SK-N-SH (cell line): ENCODE measurements around the gene PTK6. TPM values are rescaled to one million over a fixed set of nuclear protein-coding genes. Genes with fewer than 3 reads are reported as not detected.

Experiments
- CTCF ChIA-PET: fragments of 300-600, 350-600 bp; formaldehyde crosslinking; extraction: SDS; loops from one replicate; lab custom pipeline; 2021; lab: Yijun Ruan, JAX
- POLR2A ChIA-PET: fragments of 350-600 bp; sonication (Branson Sonifier 250); formaldehyde crosslinking; extraction: SDS; loops from one replicate; lab custom pipeline; 2020; ENCODE audit warnings: antibody characterized with exemption, inconsistent platforms; lab: Yijun Ruan, JAX
- DNase-seq: peaks from one replicate; pipeline ENCODE4 v3.0.0; 2012
- H2AFZ ChIP-seq: fragments of 200-600 bp; sonication (generic); 2 replicates; pipeline ENCODE4 v1.8.1; 2016; ENCODE audit warnings: antibody characterized with exemption, mild to moderate bottlenecking, low read depth
- H3F3A ChIP-seq: fragments of 200-600 bp; sonication (generic); replicated peaks from 2 replicates; pipeline ENCODE3; 2016; ENCODE audit warnings: antibody characterized with exemption, mild to moderate bottlenecking; ENCODE audit not compliant: insufficient read depth
- H3K27ac ChIP-seq, 2 experiments: fragments of 200-500 bp in 1 of 2; fragments of 200-600 bp in 1 of 2; sonication (Bioruptor generic) in 1 of 2; sonication (generic), shearing (Covaris generic) in 1 of 2; 2 replicates each; pipeline versions ENCODE4 v1.5.1 to v1.6.1; 2014 to 2016; ENCODE audit warnings: low read depth in 2 of 2, inconsistent platforms in 1 of 2, low read length in 1 of 2, mild to moderate bottlenecking in 1 of 2, mixed read lengths in 1 of 2
- H3K27me3 ChIP-seq: fragments of 200-600 bp; sonication (generic), shearing (Covaris generic); 2 replicates; pipeline ENCODE4 v1.6.1; 2016; ENCODE audit warnings: mixed run types; ENCODE audit not compliant: insufficient read depth
- H3K36me3 ChIP-seq, 2 experiments: fragments of 200-500 bp in 1 of 2; fragments of 200-600 bp in 1 of 2; sonication (Bioruptor generic) in 1 of 2; sonication (generic) in 1 of 2; replicated peaks in 1 of 2; 2 replicates each; pipeline versions ENCODE3 to v1.5.1; 2014 to 2016; ENCODE audit warnings: low read length in 1 of 2, mild to moderate bottlenecking in 1 of 2; ENCODE audit not compliant: insufficient read depth in 2 of 2, control insufficient read depth in 1 of 2
- H3K4me1 ChIP-seq, 2 experiments: fragments of 200-500 bp in 1 of 2; fragments of 200-600 bp in 1 of 2; sonication (Bioruptor generic) in 1 of 2; sonication (generic), shearing (Covaris generic) in 1 of 2; 2 replicates each; pipeline versions ENCODE4 v1.5.1 to v1.6.1; 2014 to 2016; ENCODE audit warnings: low read depth in 1 of 2, low read length in 1 of 2, mixed run types in 1 of 2; ENCODE audit not compliant: insufficient read depth in 2 of 2, control insufficient read depth in 1 of 2
- H3K4me2 ChIP-seq: fragments of 200-600 bp; sonication (generic), shearing (Covaris generic); 2 replicates; pipeline ENCODE4 v1.6.1; 2017; ENCODE audit warnings: mixed run types
- H3K4me3 ChIP-seq, 2 experiments: fragments of 200-500 bp in 1 of 2; fragments of 200-600 bp in 1 of 2; sonication (Bioruptor generic) in 1 of 2; sonication (generic), shearing (Covaris generic) in 1 of 2; 2 replicates each; pipeline versions ENCODE4 v1.5.1 to v1.8.1; 2014 to 2016; ENCODE audit warnings: low read depth in 2 of 2, inconsistent platforms in 1 of 2, low read length in 1 of 2, mild to moderate bottlenecking in 1 of 2, mixed read lengths in 1 of 2, moderate library complexity in 1 of 2
- H3K79me2 ChIP-seq: fragments of 200-600 bp; sonication (generic); 2 replicates; pipeline ENCODE4 v1.8.1; 2017; ENCODE audit warnings: mild to moderate bottlenecking; ENCODE audit not compliant: insufficient read depth
- H3K9ac ChIP-seq: fragments of 200-600 bp; sonication (generic); 2 replicates; pipeline ENCODE4 v1.6.1; 2017; ENCODE audit warnings: mixed run types
- H3K9me2 ChIP-seq: fragments of 200-600 bp; sonication (generic); 2 replicates; pipeline ENCODE4 v1.6.1; 2017; ENCODE audit warnings: mixed run types
- H3K9me3 ChIP-seq: fragments of 200-600 bp; sonication (generic); 2 replicates; pipeline ENCODE4 v1.6.1; 2017; ENCODE audit warnings: mixed run types, mild to moderate bottlenecking, moderate library complexity
- H4K20me1 ChIP-seq: fragments of 200-600 bp; sonication (generic); 2 replicates; pipeline ENCODE4 v1.6.1; 2017; ENCODE audit warnings: mild to moderate bottlenecking, mixed run types; ENCODE audit not compliant: insufficient read depth
- EP300 ChIP-seq, 2 experiments: IDR thresholded peaks; 2 replicates each; pipeline versions ENCODE4 v1.4.0 to v1.6.1; 2012; ENCODE audit warnings: borderline replicate concordance in 1 of 2, low read depth in 1 of 2, low read length in 1 of 2
- EZH2phosphoT487 ChIP-seq: fragments of 200-600 bp; sonication (generic); IDR thresholded peaks from 2 replicates; pipeline ENCODE4 v1.6.1; 2017; ENCODE audit warnings: low read depth, mixed run types, mild to moderate bottlenecking, antibody characterized with exemption, moderate library complexity, borderline replicate concordance
- FOXJ3 ChIP-seq: sonication (generic); formaldehyde crosslinking; IDR thresholded peaks from 2 replicates; pipeline ENCODE4 v1.5.1; 2020; ENCODE audit warnings: mild to moderate bottlenecking, missing genetic modification reagents
- FOXM1 ChIP-seq: IDR thresholded peaks from 2 replicates; pipeline ENCODE4 v1.4.0; 2012; ENCODE audit warnings: low read depth, mild to moderate bottlenecking
- JUND ChIP-seq: IDR thresholded peaks from 2 replicates; pipeline ENCODE4 v1.4.0; 2012
- MXI1 ChIP-seq: IDR thresholded peaks from 2 replicates; pipeline ENCODE4 v1.6.1; 2012; ENCODE audit warnings: mild to moderate bottlenecking, low read depth, low read length, improper control_type of control experiment
- NRF1 ChIP-seq: IDR thresholded peaks from 2 replicates; pipeline ENCODE4 v1.6.1; 2012; ENCODE audit warnings: low read depth, mild to moderate bottlenecking, low read length
- POLR2AphosphoS5 ChIP-seq: IDR thresholded peaks from 2 replicates; pipeline ENCODE4 v1.6.1; 2012; ENCODE audit warnings: low read depth, low read length
- RAD21 ChIP-seq: IDR thresholded peaks from 2 replicates; pipeline ENCODE4 v1.6.1; 2012; ENCODE audit warnings: mild to moderate bottlenecking, low read length
- RCOR1 ChIP-seq: fragments of 150-350 bp; IDR thresholded peaks from 2 replicates; pipeline ENCODE4 v1.6.1; 2017; ENCODE audit warnings: antibody characterized with exemption, low read length
- RXRA ChIP-seq: IDR thresholded peaks from 2 replicates; pipeline ENCODE4 v1.4.0; 2012; ENCODE audit warnings: low read depth, mild to moderate bottlenecking, borderline replicate concordance
- SIN3A ChIP-seq: IDR thresholded peaks from 2 replicates; pipeline ENCODE4 v1.6.1; 2012; ENCODE audit warnings: low read depth, mild to moderate bottlenecking, low read length, moderate library complexity, borderline replicate concordance
- SMC3 ChIP-seq: IDR thresholded peaks from 2 replicates; pipeline ENCODE4 v1.6.1; 2012; ENCODE audit warnings: low read depth, low read length, improper control_type of control experiment
- TAF1 ChIP-seq: IDR thresholded peaks from 2 replicates; pipeline ENCODE4 v1.6.1; 2012; ENCODE audit warnings: low read depth, mild to moderate bottlenecking, low read length, moderate library complexity, borderline replicate concordance
- TEAD4 ChIP-seq: IDR thresholded peaks from 2 replicates; pipeline ENCODE4 v1.4.0; 2012; ENCODE audit warnings: mild to moderate bottlenecking, borderline replicate concordance; ENCODE audit not compliant: insufficient read depth
- WGBS: methylation state at CpG from one replicate; pipeline ENCODE4 v1.1.6; 2017; ENCODE audit warnings: low lambda C conversion rate; 5-methylcytosine and 5-hydroxymethylcytosine counted together
- polyA plus RNA-seq, 3 experiments: library from polyadenylated mRNA; depleted of rRNA; stranded (reverse); fragments of >200 nt; gene quantifications; 2 replicates each; pipeline ENCODE4 v1.2.3, GENCODE V29; 2012
- TF ChIP-seq, protein P1 (sequence below): IDR thresholded peaks from 2 replicates; pipeline ENCODE4 v1.4.0; 2012; ENCODE audit warnings: low read depth, borderline replicate concordance
- TF ChIP-seq, protein P2 (sequence below): IDR thresholded peaks from 2 replicates; pipeline ENCODE4 v1.6.1; 2012; ENCODE audit warnings: mild to moderate bottlenecking, low read depth, low read length, moderate library complexity
- TF ChIP-seq, protein P3 (sequence below): fragments of 150-350 bp; IDR thresholded peaks from 2 replicates; pipeline ENCODE4 v1.6.1; 2017; ENCODE audit warnings: antibody characterized with exemption, low read length, low read depth, borderline replicate concordance
- TF ChIP-seq, protein P4 (sequence below): IDR thresholded peaks from 2 replicates; pipeline ENCODE4 v1.4.0; 2012; ENCODE audit warnings: low read depth

Gene PTK6
- polyA plus RNA-seq, 1 of the 3 experiments (the other 2 are of a cell fraction): 0.07 TPM

DNA sequence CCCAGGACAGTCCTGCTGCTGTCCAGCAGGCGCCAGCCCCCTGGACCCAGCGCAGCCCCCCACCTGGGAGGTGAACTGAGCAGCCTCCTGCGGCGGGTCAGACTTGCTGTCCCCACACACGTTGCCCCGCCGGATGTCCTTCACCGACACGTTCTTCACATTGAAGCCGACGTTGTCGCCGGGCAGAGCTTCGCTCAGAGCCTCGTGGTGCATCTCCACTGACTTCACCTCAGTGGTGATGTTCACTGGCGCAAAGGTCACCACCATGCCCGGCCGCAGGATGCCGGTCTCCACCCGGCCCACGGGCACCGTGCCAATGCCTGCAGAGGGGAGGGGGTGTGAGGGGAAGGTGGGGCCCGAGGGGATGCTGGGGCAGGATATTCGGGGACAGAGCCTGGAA is 46.8 kb downstream of the PTK6 start:
- Histone ChIP-seq H3K9me3 (no peaks in the 10 kb centered on the region), H3K36me3 (peaks cover 0 to 5% of the 10 kb centered on the region in 2 experiments), H3K27me3 (no peaks in the 10 kb centered on the region), H3K4me2 (no peak overlapping the region), H2AFZ (no peak overlapping the region), H3K9me2 (no peaks in the 10 kb centered on the region), H3K79me2 (no peaks in the 10 kb centered on the region), H3K27ac (no peak overlapping the region), H4K20me1 (no peaks in the 10 kb centered on the region), H3K9ac (no peak overlapping the region), H3K4me1 (peaks cover 0 to 3% of the 10 kb centered on the region in 2 experiments; a peak in 1 of 4 replicates), H3F3A (no peaks in the 10 kb centered on the region), H3K4me3 (no peak overlapping the region)
- POLR2A ChIA-PET: interaction anchor here (1.0 kb wide), 1 partner anchor 33 kb away, joined by 3 read pairs; no protein-coding TSS in a partner anchor
- DNase-seq: peak; percentile 16
- WGBS: 77% methylated on average over 16 of the region's 24 CpGs
- CTCF ChIA-PET: interaction anchor here (1.0 kb wide), 2 partner anchors 30 to 48 kb away, joined by 3 read pairs; partner anchors contain the start of gene PPDPF
- no peak for TF ChIP-seq POLR2AphosphoS5
- no peak for TF ChIP-seq MXI1
- TF ChIP-seq RAD21: no peak
- no peak for TF ChIP-seq JUND
- no peak for TF ChIP-seq RXRA
- no peak for TF ChIP-seq SIN3A
- TF ChIP-seq TEAD4: no peak
- no peak for TF ChIP-seq FOXM1
- TF ChIP-seq EP300 (IDR thresholded peaks at IDR 0.05; ENCODE audit: borderline replicate concordance in 1 of 2, low read depth in 1 of 2, low read length in 1 of 2): no peak
- TF ChIP-seq, protein P1, sequence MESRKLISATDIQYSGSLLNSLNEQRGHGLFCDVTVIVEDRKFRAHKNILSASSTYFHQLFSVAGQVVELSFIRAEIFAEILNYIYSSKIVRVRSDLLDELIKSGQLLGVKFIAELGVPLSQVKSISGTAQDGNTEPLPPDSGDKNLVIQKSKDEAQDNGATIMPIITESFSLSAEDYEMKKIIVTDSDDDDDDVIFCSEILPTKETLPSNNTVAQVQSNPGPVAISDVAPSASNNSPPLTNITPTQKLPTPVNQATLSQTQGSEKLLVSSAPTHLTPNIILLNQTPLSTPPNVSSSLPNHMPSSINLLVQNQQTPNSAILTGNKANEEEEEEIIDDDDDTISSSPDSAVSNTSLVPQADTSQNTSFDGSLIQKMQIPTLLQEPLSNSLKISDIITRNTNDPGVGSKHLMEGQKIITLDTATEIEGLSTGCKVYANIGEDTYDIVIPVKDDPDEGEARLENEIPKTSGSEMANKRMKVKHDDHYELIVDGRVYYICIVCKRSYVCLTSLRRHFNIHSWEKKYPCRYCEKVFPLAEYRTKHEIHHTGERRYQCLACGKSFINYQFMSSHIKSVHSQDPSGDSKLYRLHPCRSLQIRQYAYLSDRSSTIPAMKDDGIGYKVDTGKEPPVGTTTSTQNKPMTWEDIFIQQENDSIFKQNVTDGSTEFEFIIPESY: no peak

DNA sequence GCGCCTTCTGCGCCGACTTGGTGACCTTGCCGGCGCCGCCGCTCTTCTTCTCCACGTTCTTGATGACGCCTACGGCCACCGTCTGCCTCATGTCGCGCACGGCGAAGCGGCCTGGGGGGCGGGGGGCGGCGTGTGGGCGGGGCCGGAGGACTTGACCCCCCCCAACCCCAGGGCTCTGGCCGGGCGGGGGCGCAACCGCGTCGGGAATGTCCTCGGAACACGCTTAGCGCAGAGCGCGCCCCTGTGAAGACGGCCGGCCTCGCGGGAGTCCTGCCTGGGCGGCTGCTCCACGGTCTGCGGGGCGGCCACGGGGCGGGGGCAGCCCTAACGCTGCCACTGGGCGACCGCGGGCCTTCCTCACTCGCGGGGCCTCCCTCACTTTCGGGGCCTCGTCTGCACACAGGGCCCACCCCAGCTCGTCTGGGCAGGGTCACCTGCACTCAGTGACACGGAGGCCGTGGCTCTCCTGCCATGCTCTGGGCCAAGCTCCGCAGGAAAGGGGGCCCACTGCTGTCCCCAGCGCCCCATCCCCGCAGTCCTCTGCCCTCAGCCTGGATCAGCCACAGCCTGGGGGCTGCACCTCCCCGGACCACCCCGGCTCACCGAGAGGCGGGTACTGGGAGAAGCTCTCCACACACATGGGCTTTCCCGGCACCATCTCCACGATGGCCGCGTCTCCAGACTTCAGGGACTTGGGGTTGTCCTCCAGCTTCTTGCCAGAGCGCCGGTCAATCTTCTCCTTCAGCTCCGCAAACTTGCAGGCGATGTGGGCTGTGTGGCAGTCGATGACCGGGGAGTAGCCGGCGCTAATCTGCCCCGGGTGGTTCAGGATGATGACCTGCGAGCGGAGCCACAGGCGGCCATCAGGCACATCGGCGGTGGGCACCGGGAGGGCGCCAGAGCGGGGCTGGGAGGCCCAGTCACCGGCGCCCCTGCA is 48.6 kb downstream of the PTK6 start:
- H3K27ac ChIP-seq: no peak overlapping the region
- H3K4me2 ChIP-seq: no peak overlapping the region
- no peaks in the 10 kb centered on the region for H3K79me2 ChIP-seq
- DNase-seq: no peak
- H3K36me3 ChIP-seq: no peaks in the 10 kb centered on the region
- no peaks in the 10 kb centered on the region for H3F3A ChIP-seq
- no peak overlapping the region for H2AFZ ChIP-seq
- H3K9ac ChIP-seq: no peak overlapping the region
- CTCF ChIA-PET: no interaction called here
- no peaks in the 10 kb centered on the region for H3K27me3 ChIP-seq
- no peaks in the 10 kb centered on the region for H3K9me3 ChIP-seq
- H4K20me1 ChIP-seq: no peaks in the 10 kb centered on the region
- 84% methylated on average over 25 of the region's 83 CpGs for WGBS
- H3K9me2 ChIP-seq: no peaks in the 10 kb centered on the region
- POLR2A ChIA-PET: interaction anchor here (1.0 kb wide), 1 partner anchor 11 kb away, joined by 3 read pairs; no protein-coding TSS in a partner anchor
- no peak overlapping the region; a peak in 1 of 4 replicates for H3K4me3 ChIP-seq
- peaks cover 0 to 21% of the 10 kb centered on the region in 2 experiments; a peak in 1 of 4 replicates for H3K4me1 ChIP-seq
- TF ChIP-seq RCOR1 (no peak), NRF1 (no peak), FOXJ3 (no peak), EZH2phosphoT487 (no peak), TAF1 (no peak), TEAD4 (no peak), JUND (no peak), SMC3 (no peak), POLR2AphosphoS5 (no peak)
- TF ChIP-seq, protein P2, sequence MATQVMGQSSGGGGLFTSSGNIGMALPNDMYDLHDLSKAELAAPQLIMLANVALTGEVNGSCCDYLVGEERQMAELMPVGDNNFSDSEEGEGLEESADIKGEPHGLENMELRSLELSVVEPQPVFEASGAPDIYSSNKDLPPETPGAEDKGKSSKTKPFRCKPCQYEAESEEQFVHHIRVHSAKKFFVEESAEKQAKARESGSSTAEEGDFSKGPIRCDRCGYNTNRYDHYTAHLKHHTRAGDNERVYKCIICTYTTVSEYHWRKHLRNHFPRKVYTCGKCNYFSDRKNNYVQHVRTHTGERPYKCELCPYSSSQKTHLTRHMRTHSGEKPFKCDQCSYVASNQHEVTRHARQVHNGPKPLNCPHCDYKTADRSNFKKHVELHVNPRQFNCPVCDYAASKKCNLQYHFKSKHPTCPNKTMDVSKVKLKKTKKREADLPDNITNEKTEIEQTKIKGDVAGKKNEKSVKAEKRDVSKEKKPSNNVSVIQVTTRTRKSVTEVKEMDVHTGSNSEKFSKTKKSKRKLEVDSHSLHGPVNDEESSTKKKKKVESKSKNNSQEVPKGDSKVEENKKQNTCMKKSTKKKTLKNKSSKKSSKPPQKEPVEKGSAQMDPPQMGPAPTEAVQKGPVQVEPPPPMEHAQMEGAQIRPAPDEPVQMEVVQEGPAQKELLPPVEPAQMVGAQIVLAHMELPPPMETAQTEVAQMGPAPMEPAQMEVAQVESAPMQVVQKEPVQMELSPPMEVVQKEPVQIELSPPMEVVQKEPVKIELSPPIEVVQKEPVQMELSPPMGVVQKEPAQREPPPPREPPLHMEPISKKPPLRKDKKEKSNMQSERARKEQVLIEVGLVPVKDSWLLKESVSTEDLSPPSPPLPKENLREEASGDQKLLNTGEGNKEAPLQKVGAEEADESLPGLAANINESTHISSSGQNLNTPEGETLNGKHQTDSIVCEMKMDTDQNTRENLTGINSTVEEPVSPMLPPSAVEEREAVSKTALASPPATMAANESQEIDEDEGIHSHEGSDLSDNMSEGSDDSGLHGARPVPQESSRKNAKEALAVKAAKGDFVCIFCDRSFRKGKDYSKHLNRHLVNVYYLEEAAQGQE: no peak
- TF ChIP-seq, protein P3, sequence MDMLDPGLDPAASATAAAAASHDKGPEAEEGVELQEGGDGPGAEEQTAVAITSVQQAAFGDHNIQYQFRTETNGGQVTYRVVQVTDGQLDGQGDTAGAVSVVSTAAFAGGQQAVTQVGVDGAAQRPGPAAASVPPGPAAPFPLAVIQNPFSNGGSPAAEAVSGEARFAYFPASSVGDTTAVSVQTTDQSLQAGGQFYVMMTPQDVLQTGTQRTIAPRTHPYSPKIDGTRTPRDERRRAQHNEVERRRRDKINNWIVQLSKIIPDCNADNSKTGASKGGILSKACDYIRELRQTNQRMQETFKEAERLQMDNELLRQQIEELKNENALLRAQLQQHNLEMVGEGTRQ: no peak
- TF ChIP-seq, protein P4, sequence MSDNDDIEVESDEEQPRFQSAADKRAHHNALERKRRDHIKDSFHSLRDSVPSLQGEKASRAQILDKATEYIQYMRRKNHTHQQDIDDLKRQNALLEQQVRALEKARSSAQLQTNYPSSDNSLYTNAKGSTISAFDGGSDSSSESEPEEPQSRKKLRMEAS: no peak
